SKM-1 treated with dmso at 0.1 percent for 144 hours (cell line): Measurements from ENCODE around the gene SNTG2.
"Not testable (repeated sequence)": the region's sequence is repeated elsewhere in the genome, so short reads cannot be mapped to it uniquely, and the experiment has no call there.

Source experiments
- DNase-seq: peaks from one replicate; lab custom pipeline; 2025; ENCODE audit not compliant: unreplicated experiment; lab: John Stamatoyannopoulos, UW

SNTG2 gene

DNA sequence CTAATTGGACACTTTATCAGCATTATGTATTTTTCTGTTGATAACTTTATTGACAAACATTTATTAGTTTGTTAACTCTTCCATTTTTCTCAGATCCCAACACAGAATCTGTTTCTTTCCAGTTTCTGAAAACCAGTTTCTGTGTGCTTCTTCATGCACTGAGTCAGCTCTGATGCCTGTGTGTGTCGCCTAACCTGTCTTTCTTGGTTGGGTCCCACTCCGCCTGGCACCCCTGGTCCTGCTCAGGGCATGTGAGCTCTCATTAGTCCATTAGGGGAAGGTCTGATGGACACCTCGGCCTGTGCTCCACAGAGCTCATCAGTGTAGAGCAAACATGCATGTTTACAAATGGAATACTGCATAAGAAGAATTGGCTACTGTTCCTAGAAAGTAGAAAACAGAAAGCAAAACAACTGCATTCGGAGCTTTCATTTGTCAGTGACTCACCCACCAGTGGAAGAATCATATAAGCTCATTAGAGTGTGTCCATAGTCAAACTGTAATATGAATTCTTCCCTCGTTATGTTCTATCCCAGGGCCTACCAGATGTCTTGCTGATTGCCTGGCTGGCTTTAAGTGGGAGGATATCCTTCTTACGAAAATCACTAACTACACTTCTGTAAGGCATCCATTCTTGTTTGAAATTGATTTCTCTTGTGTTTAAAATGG is 137.7 kb downstream of the SNTG2 start:
- DNase-seq = no peak

DNA sequence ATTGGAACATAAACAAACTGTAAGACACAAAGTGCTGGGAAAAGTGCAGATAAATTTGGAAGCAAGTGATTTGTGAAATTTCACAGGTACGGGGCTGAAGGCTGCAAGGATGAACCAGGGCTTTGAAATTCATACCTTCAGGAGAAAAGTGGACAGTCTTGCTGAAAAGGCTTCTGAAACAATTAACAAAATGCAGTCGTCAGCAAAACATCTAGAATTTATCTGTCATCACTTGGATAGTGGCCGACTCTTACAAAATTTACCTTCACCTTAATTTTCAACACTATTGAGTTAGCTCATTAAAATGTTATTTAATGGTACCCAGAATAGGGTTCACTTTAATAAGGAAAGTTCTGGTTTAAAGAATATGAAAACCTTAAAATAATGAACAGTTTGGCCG is 138.3 kb downstream of the SNTG2 start:
- no peak for DNase-seq

DNA sequence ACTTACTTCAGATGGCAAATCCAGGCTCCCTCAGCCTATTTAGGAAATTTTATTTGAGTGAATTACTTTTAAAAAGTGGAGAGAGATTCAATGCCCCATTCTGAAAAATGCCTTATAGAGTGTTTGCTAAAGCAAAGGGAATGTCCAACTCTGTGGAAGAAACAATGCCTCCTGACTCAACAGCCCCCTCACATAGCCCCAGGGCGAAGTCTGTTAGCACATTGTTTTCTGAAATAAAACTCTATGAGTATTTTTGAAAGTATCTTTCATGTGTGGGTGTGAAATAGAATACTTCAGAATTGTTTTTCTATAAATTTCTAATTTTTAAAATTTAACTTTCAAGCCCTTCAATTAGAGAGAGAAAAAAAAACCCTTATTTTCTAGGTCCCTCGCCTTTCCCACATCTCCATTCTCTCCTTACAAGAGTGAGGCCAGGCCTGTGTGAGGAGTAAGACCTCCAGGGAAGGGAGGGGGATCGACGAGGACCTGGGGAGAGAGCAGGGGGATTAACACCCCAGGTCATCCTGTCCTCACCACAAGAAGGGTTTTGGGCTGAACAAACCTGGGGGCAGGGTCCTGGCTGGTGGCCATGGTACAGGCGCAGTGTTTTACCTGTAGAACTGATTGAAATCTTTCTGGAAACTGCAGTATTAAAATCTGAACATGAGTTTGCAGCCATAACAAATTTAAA is 141.4 kb downstream of the SNTG2 start:
- DNase-seq = no peak

DNA sequence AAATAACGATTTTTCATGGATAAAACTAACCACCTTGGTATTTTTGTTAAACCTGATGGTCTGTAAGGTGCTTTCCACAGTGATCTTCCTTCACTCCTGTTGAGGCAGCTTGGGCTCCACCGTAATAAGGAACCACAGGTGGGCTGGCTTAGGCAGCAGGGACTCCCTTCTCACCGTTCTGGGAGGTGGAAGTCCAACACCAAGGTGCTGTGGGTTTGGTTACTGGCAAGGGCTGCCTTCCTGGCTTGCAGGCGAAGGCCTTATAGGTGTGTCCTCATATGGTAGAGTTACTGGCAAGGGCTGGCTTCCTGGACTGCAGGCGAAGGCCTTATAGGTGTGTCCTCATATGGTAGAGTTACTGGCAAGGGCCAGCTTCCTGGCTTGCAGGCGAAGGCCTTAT is 143.0 kb downstream of the SNTG2 start:
- not testable (repeated sequence) for DNase-seq

DNA sequence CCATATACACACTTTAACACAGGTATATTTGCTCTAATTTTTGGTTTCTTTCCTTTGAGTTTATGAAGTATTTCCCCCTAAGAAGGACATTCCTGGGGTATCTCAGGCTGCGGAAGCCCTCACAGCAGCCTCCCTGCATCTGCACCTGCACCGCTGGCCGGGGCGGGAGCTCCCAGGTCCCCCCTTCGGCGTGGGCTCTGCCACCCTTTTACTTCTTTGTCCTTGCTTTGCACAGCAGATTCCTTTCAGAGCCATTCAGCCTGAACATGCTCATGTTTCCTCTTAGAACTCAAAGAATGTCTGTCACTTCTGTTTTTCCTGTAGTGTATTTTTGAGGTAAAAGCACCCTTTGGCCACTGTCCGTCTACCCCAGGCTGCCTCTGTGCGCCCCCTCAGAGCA is 146.5 kb downstream of the SNTG2 start:
- DNase-seq = no peak

DNA sequence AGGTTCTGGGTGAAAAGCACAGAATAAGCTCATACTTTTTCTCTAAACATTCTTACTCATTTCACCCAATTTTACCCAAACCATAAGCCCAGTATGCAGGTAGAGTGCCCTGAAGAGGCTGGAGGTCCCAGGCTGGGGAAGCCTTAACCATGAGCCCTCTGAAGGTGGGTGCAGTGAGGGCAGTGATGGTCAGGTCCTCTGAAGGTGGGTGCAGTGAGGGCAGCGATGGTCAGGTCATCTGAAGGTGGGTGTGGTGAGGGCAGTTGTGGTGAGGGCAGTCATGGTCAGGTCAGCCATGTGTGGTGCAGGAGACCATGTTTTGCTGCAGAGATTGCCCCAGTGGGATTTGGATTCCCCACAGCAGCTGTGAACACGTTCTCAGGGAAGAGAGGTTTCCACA is 148.8 kb downstream of the SNTG2 start:
- DNase-seq = no peak

DNA sequence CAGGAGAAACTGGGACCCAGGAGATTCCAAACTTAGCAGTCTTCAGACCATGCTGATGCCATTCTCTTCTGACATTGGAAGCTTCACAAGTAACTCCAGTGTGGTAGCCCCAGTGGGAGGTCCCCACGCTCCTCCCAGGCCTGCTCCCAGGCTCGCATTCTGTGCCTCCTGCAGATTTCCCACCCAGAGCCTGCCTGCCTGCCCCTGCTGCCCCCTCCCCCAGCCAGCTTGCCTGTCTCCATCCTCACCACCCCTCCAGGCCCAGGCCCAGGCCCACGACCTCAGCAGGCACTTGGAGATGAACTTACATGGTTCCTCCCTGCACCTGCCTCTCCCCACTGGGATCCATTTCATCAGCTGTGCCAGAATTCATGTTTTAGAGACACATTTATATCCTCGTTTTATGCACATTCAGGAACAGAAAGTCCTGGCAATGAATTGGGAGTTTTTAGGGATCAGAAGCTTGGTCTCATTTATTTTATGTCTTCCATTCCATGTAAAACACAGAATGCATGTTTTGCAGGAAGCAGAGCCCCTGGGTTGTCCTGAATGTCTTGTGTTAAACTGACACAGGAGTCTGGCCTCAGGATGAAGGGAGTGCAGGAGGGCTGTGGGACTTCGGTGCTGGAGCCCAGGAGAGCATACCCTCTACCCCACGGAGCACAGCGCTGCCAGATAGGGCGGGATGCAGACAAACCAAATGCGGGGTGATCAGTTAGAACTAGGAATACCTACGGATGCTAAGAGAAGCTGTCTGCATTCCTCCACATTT is 150.5 kb downstream of the SNTG2 start:
- DNase-seq = no peak

DNA sequence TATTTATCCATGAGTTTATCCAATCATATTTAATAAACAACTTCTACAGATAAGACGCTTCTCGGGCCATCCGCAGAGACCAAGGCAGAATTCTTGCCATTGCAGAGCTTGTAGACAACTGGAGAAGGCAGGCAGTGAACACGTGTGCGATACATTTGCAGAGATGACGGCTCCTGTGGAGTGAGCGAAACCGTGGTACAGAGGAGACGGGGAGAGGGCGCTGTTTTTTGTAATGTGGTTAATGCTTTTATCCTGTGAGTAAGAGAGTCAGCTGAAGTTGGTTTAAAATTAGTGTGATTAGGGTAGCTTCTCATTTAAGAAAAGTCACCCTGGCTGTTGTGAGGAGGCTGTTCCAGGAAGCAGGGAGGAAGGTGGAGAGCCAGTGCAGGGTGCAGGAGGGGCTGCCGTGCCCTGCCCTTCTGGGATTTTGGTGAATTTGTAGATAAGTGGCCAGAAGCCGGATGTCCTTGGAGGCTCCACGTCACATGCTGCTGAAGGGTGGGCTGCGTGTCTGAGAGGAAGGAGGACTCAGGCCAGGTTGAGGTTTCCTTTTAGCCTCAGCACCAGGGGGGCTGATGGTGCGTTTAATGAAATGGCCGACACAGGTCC is 151.4 kb downstream of the SNTG2 start:
- DNase-seq = no peak

DNA sequence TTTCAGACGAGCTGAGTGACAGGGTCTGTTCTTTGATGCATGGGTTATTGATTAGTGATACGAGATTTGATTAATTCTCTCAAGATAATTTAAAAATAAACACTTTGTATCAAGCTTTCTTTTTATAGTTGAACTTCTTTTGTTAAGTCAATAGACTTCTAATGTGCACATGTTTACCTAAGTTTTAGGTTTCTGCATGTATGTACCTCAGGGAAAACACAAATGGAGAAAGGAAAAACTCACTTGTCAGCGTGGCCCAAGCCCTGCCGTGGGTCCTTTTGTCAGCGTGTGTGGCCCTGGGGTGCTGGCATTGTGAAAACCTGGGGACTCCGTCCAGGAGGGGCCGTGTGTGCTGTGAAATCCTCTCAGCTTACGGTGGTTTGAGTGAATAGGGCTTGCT is 153.7 kb downstream of the SNTG2 start:
- DNase-seq = no peak

DNA sequence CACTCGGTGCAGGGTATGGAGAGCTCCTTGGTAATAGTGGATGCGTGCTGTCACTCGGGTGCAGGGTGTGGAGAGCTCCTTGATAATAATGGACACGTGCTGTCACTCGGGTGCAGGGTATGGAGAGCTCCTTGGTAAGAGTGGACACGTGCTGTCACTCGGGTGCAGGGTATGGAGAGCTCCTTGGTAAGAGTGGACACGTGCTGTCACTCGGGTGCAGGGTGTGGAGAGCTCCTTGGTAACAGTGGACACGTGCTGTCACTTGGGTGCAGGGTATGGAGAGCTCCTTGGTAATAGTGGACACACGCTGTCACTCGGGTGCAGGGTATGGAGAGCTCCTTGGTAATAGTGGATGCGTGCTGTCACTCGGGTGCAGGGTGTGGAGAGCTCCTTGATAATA is 155.7 kb downstream of the SNTG2 start:
- not testable (repeated sequence) for DNase-seq

DNA sequence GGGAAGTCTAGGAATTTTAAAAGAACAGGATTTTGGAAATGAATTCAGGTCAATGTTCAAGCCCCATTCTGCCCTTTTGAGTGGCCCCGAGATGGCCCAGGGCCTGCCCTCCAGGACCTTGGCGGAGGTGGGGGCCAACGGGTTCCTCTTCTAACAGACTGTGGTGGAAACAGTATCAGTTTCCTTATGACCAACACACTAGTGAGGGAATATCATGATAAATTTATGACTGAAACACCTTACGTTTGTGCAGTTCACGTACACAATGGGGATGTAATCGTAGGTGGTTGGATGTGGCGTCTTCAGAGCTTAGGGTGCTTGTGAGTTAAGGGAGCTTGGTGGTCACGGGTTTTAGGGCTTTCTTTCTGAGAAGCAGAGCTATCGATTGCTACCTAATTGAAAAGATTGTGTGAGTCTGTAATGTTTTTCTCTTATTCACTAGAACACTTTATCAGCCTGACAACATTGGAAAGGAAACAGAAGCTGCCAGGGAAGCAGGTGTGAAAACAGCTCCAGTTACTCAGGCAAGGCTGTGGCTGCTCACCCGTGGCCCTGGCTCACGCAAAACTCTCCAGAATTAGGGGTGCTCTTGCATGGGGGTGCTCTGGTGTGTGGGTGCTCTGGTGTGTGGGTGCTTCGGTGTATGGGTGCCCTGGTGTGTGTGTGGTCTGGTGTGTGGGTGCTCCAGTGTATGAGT is 165.3 kb downstream of the SNTG2 start:
- no peak for DNase-seq

DNA sequence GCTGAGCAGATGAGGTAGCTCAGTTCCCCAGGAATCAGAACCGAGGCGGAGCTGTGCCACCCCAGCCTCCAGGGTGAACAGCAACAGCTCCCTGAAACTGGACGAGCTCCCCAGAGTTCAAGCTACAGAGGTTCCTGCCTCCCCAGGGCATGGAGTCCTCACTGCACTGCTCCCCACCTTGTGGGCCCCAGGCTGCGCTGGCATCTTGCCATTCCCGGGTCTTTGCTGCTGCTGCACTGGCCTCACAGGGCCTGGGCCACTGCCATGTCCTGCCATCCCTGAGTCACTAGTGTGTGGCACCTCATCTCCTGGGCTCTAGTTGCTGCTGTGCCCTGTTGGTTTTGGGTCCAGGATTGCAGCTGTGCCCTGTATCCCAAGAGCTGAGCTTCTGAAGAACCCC is 166.9 kb downstream of the SNTG2 start:
- DNase-seq = no peak

DNA sequence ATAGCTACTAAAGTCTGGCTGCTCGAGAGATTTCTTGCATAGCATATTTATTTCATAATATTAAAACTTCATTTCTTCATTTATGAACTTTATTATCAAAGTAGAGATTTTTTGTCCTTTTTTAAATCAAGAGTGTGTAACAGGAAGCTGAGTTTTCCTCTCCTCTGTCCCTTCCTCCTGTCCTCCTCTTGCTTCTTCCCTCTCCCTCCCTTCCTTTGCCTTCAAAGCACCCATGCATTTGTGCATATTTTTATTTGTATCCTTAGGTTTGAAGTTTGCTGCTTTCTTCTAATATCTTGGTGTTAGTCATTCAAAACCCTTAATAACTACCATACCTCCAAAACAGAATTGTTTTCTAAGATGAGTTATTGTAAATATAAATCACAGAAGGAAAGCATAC is 174.6 kb downstream of the SNTG2 start:
- no peak for DNase-seq

DNA sequence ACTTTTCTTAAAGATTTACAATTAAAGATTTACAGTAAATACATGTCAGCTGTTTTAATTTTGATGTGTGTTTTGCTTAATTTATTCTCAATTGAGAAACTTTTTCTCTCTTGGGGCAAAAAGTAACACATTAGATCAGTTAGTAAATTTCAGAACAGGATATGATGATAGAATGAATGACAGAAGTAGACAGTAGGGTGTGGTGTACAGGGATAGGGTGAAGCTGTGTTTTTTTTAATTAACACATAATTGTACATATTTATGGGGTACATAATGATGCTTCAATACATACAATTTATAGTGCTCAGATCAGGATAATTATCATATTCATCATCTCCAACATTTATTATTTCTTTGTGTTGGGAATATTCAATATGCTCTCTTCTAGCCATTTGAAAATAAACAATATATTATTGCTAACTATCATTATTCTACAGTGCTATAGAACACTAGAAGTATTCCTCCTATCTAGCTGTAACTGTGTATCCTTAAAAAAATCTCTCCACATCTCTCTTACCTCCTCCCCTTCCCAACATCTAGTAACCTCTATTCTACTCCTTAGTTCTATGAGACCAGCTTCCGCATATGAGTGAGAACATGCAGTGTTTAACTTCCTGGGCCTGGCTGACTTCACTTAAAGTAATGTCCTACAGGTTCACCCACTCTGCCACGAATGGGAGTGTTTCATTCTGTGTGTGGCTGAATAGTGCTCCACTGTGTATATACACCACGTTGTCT is 175.2 kb downstream of the SNTG2 start:
- DNase-seq = no peak

DNA sequence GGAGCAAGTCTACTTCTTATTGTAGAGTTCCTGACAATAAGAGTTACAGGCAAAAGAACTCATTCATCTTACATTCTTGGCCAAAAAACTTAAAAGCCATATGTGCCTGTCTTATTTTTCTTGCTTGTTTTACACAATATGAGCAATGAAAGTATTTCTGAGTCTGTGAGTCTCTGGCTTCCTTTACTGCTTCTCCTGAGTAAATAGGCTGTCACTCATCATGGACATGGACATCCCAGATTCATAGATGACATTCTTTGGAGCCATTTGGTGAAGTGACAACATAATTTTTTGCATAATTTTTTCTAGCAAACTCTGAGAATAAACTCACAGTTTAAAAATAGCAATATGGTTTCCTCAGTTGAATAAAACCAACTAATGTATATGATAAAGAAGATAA is 179.3 kb downstream of the SNTG2 start:
- no peak for DNase-seq

DNA sequence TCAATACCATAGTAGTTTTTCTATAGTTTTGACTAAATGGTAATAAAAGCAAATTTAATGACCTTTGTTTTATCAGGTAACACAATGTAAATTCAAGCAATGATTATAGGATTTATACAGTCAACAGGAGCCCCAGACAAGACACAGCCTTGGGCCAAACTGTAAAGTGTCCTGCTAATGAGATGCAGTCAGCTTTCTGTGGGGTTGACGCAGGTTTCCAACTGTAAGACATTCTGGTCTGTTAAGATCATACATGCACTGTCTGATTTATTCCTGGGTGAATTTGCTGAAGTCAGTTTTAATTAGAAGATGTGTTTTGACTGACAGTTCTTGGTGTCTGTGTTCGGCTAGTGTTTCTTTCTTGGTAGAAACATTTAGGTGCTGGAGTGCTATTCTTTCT is 180.3 kb downstream of the SNTG2 start:
- DNase-seq = no peak

DNA sequence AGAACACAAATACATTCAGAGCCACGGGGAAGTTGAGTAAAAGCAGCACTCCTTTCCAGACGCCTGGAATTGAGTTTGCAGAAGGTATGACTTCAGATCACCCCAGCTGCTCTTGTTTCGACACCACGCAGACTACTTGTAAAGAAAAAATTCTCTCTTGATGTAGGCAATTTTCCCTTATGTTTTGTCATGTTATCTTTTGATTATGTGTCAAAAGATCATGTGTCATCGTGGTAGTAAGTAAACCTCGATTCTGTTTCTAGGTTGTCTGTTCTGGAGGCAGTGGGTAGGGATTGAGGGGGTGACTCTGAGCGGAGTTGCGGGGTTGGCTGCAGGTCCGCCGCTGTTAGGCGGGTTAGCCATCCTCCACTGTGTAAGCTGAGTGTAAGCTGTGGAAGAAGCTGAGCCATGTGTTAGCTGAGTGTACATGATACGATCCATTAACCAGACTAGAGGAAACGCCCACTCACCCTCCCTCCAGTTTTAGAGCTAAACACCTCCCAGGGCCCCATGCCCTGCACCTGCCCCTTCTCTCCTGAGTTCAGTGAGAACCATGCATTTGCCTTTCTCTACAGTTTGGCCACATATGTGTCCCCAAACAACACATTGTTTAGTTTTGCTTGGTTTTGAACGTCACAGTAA is 181.8 kb downstream of the SNTG2 start:
- no peak for DNase-seq

DNA sequence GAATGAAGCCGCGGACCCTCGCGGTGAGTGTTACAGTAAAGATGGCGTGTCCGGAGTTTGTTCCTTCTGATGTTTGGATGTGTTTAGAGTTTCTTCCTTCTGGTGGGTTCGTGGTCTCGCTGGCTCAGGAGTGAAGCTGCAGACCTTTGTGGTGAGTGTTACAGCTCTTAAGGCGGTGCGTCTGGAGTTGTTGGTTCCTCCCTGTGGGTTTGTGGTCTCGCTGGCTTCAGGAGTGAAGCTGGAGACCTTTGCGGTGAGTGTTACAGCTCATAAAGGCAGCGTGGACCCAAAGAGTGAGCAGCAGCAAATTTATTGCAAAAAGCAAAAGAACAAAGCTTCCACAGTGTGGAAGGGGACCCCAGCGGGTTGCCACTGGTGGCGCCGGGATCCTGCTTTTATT is 183.2 kb downstream of the SNTG2 start:
- not testable (repeated sequence) for DNase-seq

DNA sequence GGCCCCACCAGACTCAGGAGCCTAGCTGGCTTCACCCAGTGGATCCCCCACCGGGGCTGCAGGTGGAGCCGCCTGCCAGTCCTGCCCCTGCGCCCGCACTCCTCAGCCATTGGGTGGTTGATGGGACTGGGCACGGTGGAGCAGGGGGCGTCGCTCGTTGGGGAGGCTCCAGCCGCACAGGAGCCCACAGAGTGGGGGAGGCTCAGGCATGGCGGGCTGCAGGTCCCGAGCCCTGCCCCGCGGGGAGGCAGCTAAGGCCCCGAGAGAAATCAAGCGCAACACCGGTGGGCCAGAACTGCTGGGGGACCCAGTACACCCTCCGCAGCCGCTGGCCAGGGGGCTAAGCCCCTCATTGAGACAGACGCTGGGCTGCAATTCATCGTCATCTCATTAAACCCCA is 184.0 kb downstream of the SNTG2 start:
- DNase-seq = no peak

DNA sequence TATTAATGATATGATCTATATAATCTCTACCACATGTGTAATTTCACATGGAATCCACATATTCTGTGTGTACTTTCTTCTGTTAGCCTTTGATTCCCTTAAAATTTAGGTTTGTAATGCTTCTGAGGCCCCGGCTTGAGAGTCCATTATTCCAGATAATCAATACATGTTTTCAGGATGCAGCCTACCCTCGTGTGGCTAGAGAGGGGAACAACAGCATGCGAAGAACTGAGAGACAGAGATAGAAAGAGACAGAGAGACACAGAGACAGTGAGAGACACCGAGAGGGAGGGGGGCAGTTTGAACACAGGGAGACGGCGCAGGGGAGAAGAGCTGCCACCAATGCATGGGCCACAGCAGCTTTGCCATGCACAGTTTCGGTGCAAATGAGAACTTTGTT is 185.4 kb downstream of the SNTG2 start:
- no peak for DNase-seq
